ENCODE measurements around the gene ST7. TPM values are rescaled to one million over a fixed set of nuclear protein-coding genes. Genes with fewer than 3 reads are reported as not detected.

Gene ST7
- total RNA-seq, 1 experiment from 2014 or later, result 12.9 TPM

DNA sequence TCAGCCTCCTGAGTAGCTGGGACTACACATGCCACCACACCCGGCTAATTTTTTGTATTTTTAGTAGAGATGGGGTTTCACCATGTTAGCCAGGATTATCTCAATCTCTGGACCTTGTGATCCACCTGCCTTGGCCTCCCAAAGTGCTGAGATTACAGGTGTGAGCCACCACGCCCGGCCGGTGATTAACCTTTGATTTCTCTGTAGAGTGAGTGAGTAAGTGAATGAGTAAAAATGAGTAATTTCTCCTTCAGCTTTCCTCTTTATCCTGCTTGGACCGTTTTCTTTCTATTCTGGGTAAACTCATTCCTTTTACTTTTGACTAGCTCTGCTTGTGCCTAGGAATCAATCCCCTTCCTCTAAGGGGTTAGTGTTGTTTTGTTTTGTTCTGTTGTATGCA, 36.8 kb downstream of the ST7 start:
- peaks cover 10% of the 10 kb centered on the region for H3K9me3 ChIP-seq (ENCODE audit: control insufficient read depth, low read depth, low read length)
- no peak overlapping the region for H3T11ph ChIP-seq (ENCODE audit: low read length)
- no peak overlapping the region for H3K14ac ChIP-seq (ENCODE audit: insufficient read depth, low read length)
- H3K4me2 ChIP-seq (ENCODE audit: insufficient read depth, insufficient read length, low read length), result no peak overlapping the region
- Mint-ChIP-seq H3K4me1 (no peaks in the 10 kb centered on the region), H3K36me3 (ENCODE audit: insufficient read depth in 1 of 3, low read depth in 3 of 3) (peaks cover 23 to 31% (median 29%) of the 10 kb centered on the region in 3 experiments), H3K9me3 (peaks cover 26 to 32% of the 10 kb centered on the region in 2 experiments), H3K27ac (no peak overlapping the region), H3K4me3 (no peak overlapping the region), H3K27me3 (ENCODE audit: low read depth) (no peaks in the 10 kb centered on the region)
- H3K4me1 ChIP-seq (ENCODE audit: insufficient read depth, low read length), result no peaks in the 10 kb centered on the region
- H3K23me2 ChIP-seq (ENCODE audit: insufficient read length, low read depth, low read length, poor library complexity, severe bottlenecking), result no peaks in the 10 kb centered on the region
- H4K5ac ChIP-seq (ENCODE audit: insufficient read length, low read depth, low read length), result no peak overlapping the region
- no peak overlapping the region for H3K18ac ChIP-seq (ENCODE audit: insufficient read length, low read depth, low read length)
- no peak overlapping the region for H2AK5ac ChIP-seq (ENCODE audit: insufficient read length, low read length)
- DNase-seq, result no peak
- no peak overlapping the region for H3K23ac ChIP-seq (ENCODE audit: insufficient read length, low read depth, low read length)
- no peak overlapping the region for H3K56ac ChIP-seq (ENCODE audit: insufficient read length, low read depth, low read length)
- H4K20me1 ChIP-seq (ENCODE audit: control insufficient read depth, insufficient read depth, insufficient read length), result no peaks in the 10 kb centered on the region
- no peak overlapping the region for H2AFZ ChIP-seq (ENCODE audit: low read length)
- no peak overlapping the region for H4K91ac ChIP-seq (ENCODE audit: insufficient read length, low read depth, low read length)
- TF ChIP-seq, protein P1, sequence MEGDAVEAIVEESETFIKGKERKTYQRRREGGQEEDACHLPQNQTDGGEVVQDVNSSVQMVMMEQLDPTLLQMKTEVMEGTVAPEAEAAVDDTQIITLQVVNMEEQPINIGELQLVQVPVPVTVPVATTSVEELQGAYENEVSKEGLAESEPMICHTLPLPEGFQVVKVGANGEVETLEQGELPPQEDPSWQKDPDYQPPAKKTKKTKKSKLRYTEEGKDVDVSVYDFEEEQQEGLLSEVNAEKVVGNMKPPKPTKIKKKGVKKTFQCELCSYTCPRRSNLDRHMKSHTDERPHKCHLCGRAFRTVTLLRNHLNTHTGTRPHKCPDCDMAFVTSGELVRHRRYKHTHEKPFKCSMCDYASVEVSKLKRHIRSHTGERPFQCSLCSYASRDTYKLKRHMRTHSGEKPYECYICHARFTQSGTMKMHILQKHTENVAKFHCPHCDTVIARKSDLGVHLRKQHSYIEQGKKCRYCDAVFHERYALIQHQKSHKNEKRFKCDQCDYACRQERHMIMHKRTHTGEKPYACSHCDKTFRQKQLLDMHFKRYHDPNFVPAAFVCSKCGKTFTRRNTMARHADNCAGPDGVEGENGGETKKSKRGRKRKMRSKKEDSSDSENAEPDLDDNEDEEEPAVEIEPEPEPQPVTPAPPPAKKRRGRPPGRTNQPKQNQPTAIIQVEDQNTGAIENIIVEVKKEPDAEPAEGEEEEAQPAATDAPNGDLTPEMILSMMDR (conservative IDR thresholded peaks at IDR 0.05), result no peak
- no peak overlapping the region for H4K8ac ChIP-seq (replicated peaks; ENCODE audit: insufficient read length, low read depth, low read length)
- no peak overlapping the region for H2BK15ac ChIP-seq (ENCODE audit: low read depth, low read length)
- no peak overlapping the region for H3K4ac ChIP-seq (ENCODE audit: low read depth, low read length)
- H3K79me2 ChIP-seq (ENCODE audit: insufficient read depth, low read length), result no peaks in the 10 kb centered on the region
- H2BK5ac ChIP-seq (ENCODE audit: insufficient read length, low read length), result no peak overlapping the region
- no peak overlapping the region for H2BK120ac ChIP-seq (ENCODE audit: low read depth, low read length, poor library complexity, severe bottlenecking)
- WGBS (ENCODE audit: extremely low coverage, insufficient read length, low lambda C conversion rate), result no CpG with 5 or more reads among the region's 5 CpGs
- H3K27ac ChIP-seq (ENCODE audit: insufficient read length, low read depth, low read length), result no peak overlapping the region
- H3K79me1 ChIP-seq (ENCODE audit: insufficient read depth, low read depth, low read length, poor library complexity, severe bottlenecking), result no peaks in the 10 kb centered on the region
- H2BK12ac ChIP-seq (ENCODE audit: insufficient read length, low read depth, low read length), result no peak overlapping the region
- no peaks in the 10 kb centered on the region for H3K27me3 ChIP-seq (ENCODE audit: insufficient read depth, low read length)
- no peak overlapping the region for H3K9ac ChIP-seq (ENCODE audit: extremely low read depth, insufficient read length, low read length)
- no peak overlapping the region for H2BK20ac ChIP-seq (ENCODE audit: low read depth, low read length, poor library complexity, severe bottlenecking)
